BLaER1 (cell line): ENCODE results near the gene OR52E5.

Experiments used
- H3K27ac ChIP-seq: shearing (Covaris generic); formaldehyde crosslinking; 2 replicates; pipeline ENCODE4 v1.8.1; 2022
- H3K27me3 ChIP-seq: shearing (Covaris generic); formaldehyde crosslinking; 2 replicates; pipeline ENCODE4 v1.8.1; 2022
- H3K36me3 ChIP-seq: shearing (Covaris generic); formaldehyde crosslinking; 2 replicates; pipeline ENCODE4 v1.8.1; 2022
- H3K4me1 ChIP-seq: shearing (Covaris generic); formaldehyde crosslinking; 2 replicates; pipeline ENCODE4 v1.8.1; 2022
- H3K4me2 ChIP-seq: shearing (Covaris generic); formaldehyde crosslinking; 2 replicates; pipeline ENCODE4 v1.8.1; 2022
- H3K4me3 ChIP-seq: shearing (Covaris generic); formaldehyde crosslinking; 2 replicates; pipeline ENCODE4 v1.8.1; 2022
- H3K9ac ChIP-seq: shearing (Covaris generic); formaldehyde crosslinking; 2 replicates; pipeline ENCODE4 v1.8.1; 2022
- H3K9me3 ChIP-seq: shearing (Covaris generic); formaldehyde crosslinking; 2 replicates; pipeline ENCODE4 v1.8.1; 2022
- H4K20me1 ChIP-seq: shearing (Covaris generic); formaldehyde crosslinking; 2 replicates; pipeline ENCODE4 v1.8.1; 2022
- Cebpa-rat ChIP-seq: shearing (Covaris generic); IDR thresholded peaks from 2 replicates; pipeline ENCODE4 v1.8.1; 2022

Gene OR52E5

GRCh38 chr11:5892908-5893307 is at the start of gene OR52E5:
OR52E5 (plus strand) TSS chr11:5893208; CDS start chr11:5900777, 7,569 bp downstream.
- Histone ChIP-seq H3K27ac (no peak within 1 kb of the TSS), H3K4me3 (no peak within 1 kb of the TSS), H3K9me3 (no peaks in the 10 kb centered on the region), H3K27me3 (no peaks in the 10 kb centered on the region), H4K20me1 (no peaks in the 10 kb centered on the region), H3K4me1 (no peaks in the 10 kb centered on the region), H3K36me3 (no peaks in the 10 kb centered on the region), H3K9ac (no peak within 1 kb of the TSS), H3K4me2 (no peak within 1 kb of the TSS)
- TF ChIP-seq Cebpa-rat = no peak

- no peaks in the 10 kb centered on the region for H3K36me3 ChIP-seq
- no peaks in the 10 kb centered on the region for H4K20me1 ChIP-seq
- TF ChIP-seq Cebpa-rat = no peak
- no peak overlapping the region for H3K9ac ChIP-seq
- no peak overlapping the region for H3K4me2 ChIP-seq
- no peaks in the 10 kb centered on the region for H3K9me3 ChIP-seq
- H3K4me3 ChIP-seq = no peak overlapping the region
- no peaks in the 10 kb centered on the region for H3K27me3 ChIP-seq
- H3K27ac ChIP-seq = no peak overlapping the region
- H3K4me1 ChIP-seq = no peaks in the 10 kb centered on the region
Observed at GRCh38 chr11:5846701-5847100, 46.3 kb upstream of the OR52E5 start.

GRCh38 chr11:5847711-5848110 is 45.3 kb upstream of the OR52E5 start:
- H3K9me3 ChIP-seq = 0 out of 2 replicates have a peak, but pooled peaks cover under 1% of the 10 kb centered on the region
- H3K9ac ChIP-seq = no peak overlapping the region
- no peak overlapping the region for H3K4me2 ChIP-seq
- no peaks in the 10 kb centered on the region for H3K27me3 ChIP-seq
- H3K36me3 ChIP-seq = no peaks in the 10 kb centered on the region
- H3K27ac ChIP-seq = no peak overlapping the region
- TF ChIP-seq Cebpa-rat = no peak
- no peak overlapping the region for H3K4me3 ChIP-seq
- no peaks in the 10 kb centered on the region for H3K4me1 ChIP-seq
- no peaks in the 10 kb centered on the region for H4K20me1 ChIP-seq

GRCh38 chr11:5851002-5851401 is 42.0 kb upstream of the OR52E5 start:
- H3K36me3 ChIP-seq = no peaks in the 10 kb centered on the region
- TF ChIP-seq Cebpa-rat = no peak
- no peak overlapping the region for H3K9ac ChIP-seq
- no peaks in the 10 kb centered on the region for H4K20me1 ChIP-seq
- no peaks in the 10 kb centered on the region for H3K4me1 ChIP-seq
- H3K27ac ChIP-seq = no peak overlapping the region
- H3K27me3 ChIP-seq = no peaks in the 10 kb centered on the region
- H3K4me2 ChIP-seq = no peak overlapping the region
- 0 out of 2 replicates have a peak, but pooled peaks cover 8% of the 10 kb centered on the region for H3K9me3 ChIP-seq
- no peak overlapping the region for H3K4me3 ChIP-seq

GRCh38 chr11:5857590-5857989 is 35.4 kb upstream of the OR52E5 start, which contains the start of gene OR52E8:
OR52E8 (minus strand) TSS chr11:5857690; CDS start chr11:5857690, 0 bp downstream.
- Histone ChIP-seq H3K9ac (no peak within 1 kb of the TSS), H3K36me3 (no peaks in the 10 kb centered on the region), H3K4me3 (no peak within 1 kb of the TSS), H4K20me1 (no peaks in the 10 kb centered on the region), H3K27ac (no peak within 1 kb of the TSS), H3K4me1 (no peaks in the 10 kb centered on the region), H3K27me3 (no peaks in the 10 kb centered on the region), H3K9me3 (0 out of 2 replicates have a peak, but pooled peaks cover 8% of the 10 kb centered on the region), H3K4me2 (no peak within 1 kb of the TSS)
- no peak for TF ChIP-seq Cebpa-rat

- no peak overlapping the region for H3K4me3 ChIP-seq
- no peak overlapping the region for H3K27ac ChIP-seq
- H3K36me3 ChIP-seq = no peaks in the 10 kb centered on the region
- no peaks in the 10 kb centered on the region for H4K20me1 ChIP-seq
- no peaks in the 10 kb centered on the region for H3K9me3 ChIP-seq
- no peak overlapping the region for H3K9ac ChIP-seq
- no peaks in the 10 kb centered on the region for H3K4me1 ChIP-seq
- H3K27me3 ChIP-seq = no peaks in the 10 kb centered on the region
- no peak overlapping the region for H3K4me2 ChIP-seq
- TF ChIP-seq Cebpa-rat = no peak
Observed at GRCh38 chr11:5865826-5866225, 27.2 kb upstream of the OR52E5 start.

GRCh38 chr11:5878564-5878963 is 14.4 kb upstream of the OR52E5 start:
- Histone ChIP-seq H4K20me1 (no peaks in the 10 kb centered on the region), H3K4me2 (no peak overlapping the region), H3K4me1 (no peaks in the 10 kb centered on the region), H3K27me3 (no peaks in the 10 kb centered on the region), H3K9ac (no peak overlapping the region), H3K4me3 (no peak overlapping the region), H3K27ac (no peak overlapping the region), H3K36me3 (no peaks in the 10 kb centered on the region), H3K9me3 (no peaks in the 10 kb centered on the region)
- no peak for TF ChIP-seq Cebpa-rat

- Histone ChIP-seq H4K20me1 (no peaks in the 10 kb centered on the region), H3K4me1 (no peaks in the 10 kb centered on the region), H3K9me3 (no peaks in the 10 kb centered on the region), H3K27me3 (no peaks in the 10 kb centered on the region), H3K9ac (no peak within 1 kb of the TSS), H3K27ac (no peak within 1 kb of the TSS), H3K4me2 (no peak within 1 kb of the TSS), H3K4me3 (no peak within 1 kb of the TSS), H3K36me3 (no peaks in the 10 kb centered on the region)
- TF ChIP-seq Cebpa-rat = no peak
Observed at GRCh38 chr11:5880329-5880728, 12.7 kb upstream of the OR52E5 start, which contains the start of gene OR52E4. OR52E4 (plus strand) TSS chr11:5880629; CDS start chr11:5884293, 3,664 bp downstream.

GRCh38 chr11:5881756-5882155 is 11.3 kb upstream of the OR52E5 start:
- H3K9ac ChIP-seq = no peak overlapping the region
- TF ChIP-seq Cebpa-rat = no peak
- H3K4me1 ChIP-seq = no peaks in the 10 kb centered on the region
- no peaks in the 10 kb centered on the region for H4K20me1 ChIP-seq
- no peaks in the 10 kb centered on the region for H3K9me3 ChIP-seq
- H3K4me2 ChIP-seq = no peak overlapping the region
- H3K27ac ChIP-seq = no peak overlapping the region
- H3K27me3 ChIP-seq = no peaks in the 10 kb centered on the region
- H3K36me3 ChIP-seq = no peaks in the 10 kb centered on the region
- no peak overlapping the region for H3K4me3 ChIP-seq

- no peaks in the 10 kb centered on the region for H3K4me1 ChIP-seq
- no peaks in the 10 kb centered on the region for H3K36me3 ChIP-seq
- no peaks in the 10 kb centered on the region for H4K20me1 ChIP-seq
- H3K27ac ChIP-seq = no peak overlapping the region
- no peak overlapping the region for H3K9ac ChIP-seq
- no peaks in the 10 kb centered on the region for H3K9me3 ChIP-seq
- H3K4me3 ChIP-seq = no peak overlapping the region
- no peaks in the 10 kb centered on the region for H3K27me3 ChIP-seq
- no peak overlapping the region for H3K4me2 ChIP-seq
- TF ChIP-seq Cebpa-rat = no peak
Observed at GRCh38 chr11:5887172-5887571, 5.8 kb upstream of the OR52E5 start.

GRCh38 chr11:5887661-5888060 is 5.3 kb upstream of the OR52E5 start:
- Histone ChIP-seq H4K20me1 (no peaks in the 10 kb centered on the region), H3K4me2 (no peak overlapping the region), H3K27ac (no peak overlapping the region), H3K4me1 (no peaks in the 10 kb centered on the region), H3K9me3 (no peaks in the 10 kb centered on the region), H3K27me3 (no peaks in the 10 kb centered on the region), H3K9ac (no peak overlapping the region), H3K36me3 (no peaks in the 10 kb centered on the region), H3K4me3 (no peak overlapping the region)
- no peak for TF ChIP-seq Cebpa-rat
